MM.1S (cell line): ENCODE measurements around the gene KCNG2.

Experiments
- EZH2 ChIP-seq: fragments of 300-600 bp; sonication (generic); optimal IDR thresholded peaks from 2 replicates; pipeline ENCODE3; 2017; ENCODE audit warnings: low read depth, mild to moderate bottlenecking, antibody characterized with exemption, low read length, mixed read lengths
- EZH2phosphoT487 ChIP-seq: fragments of 300-600 bp; sonication (generic); IDR thresholded peaks from 2 replicates; pipeline ENCODE4 v1.6.1; 2018; ENCODE audit warnings: antibody characterized with exemption, low read length
- TF ChIP-seq, protein P1 (sequence below): fragments of 300-600 bp; sonication (generic); IDR thresholded peaks from 2 replicates; pipeline ENCODE4 v1.5.1; 2016; ENCODE audit warnings: antibody characterized with exemption, low read length, mixed read lengths

DNA sequence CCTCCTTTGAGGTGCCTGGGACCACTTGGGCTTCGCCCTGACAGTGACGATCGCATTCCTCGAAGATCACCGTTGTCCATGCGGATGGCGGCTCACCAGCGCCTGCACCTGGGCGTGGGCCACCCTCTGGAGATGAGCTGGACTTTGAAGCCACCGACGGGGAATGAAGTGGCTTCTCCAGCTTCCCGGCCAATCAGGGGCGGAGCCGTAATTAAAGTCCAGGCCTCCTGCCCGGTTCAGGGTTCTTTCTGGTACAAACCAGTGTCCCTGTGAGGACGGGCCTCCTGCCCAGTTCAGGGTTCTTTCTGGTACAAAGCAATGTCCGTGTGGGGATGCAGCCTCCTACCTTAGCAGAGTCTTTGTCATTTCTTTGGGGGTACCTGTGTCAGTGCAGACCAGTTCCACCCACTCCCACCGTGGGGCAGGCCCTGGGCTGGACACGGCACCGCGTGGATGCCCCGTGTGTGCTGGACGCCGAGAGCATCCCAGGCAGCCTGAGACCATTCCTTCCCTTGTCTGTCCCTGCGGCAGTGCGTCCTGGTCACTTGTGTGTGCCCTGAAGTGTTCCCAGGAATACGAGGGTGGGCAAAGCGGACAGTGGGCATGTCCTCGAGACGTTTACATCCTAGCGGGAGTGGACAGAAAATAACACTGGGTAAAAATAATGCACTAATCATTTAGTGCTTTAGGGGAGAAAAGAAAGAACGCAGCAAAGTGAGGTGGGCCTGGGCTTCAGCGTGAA lies 55.0 kb downstream of the KCNG2 start:
- TF ChIP-seq, protein P1, sequence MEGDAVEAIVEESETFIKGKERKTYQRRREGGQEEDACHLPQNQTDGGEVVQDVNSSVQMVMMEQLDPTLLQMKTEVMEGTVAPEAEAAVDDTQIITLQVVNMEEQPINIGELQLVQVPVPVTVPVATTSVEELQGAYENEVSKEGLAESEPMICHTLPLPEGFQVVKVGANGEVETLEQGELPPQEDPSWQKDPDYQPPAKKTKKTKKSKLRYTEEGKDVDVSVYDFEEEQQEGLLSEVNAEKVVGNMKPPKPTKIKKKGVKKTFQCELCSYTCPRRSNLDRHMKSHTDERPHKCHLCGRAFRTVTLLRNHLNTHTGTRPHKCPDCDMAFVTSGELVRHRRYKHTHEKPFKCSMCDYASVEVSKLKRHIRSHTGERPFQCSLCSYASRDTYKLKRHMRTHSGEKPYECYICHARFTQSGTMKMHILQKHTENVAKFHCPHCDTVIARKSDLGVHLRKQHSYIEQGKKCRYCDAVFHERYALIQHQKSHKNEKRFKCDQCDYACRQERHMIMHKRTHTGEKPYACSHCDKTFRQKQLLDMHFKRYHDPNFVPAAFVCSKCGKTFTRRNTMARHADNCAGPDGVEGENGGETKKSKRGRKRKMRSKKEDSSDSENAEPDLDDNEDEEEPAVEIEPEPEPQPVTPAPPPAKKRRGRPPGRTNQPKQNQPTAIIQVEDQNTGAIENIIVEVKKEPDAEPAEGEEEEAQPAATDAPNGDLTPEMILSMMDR: no peak
- TF ChIP-seq EZH2 (no peak), EZH2phosphoT487 (no peak)
